Measurements from ENCODE around the gene AK4.

The AK4 gene

GRCh38 chr1:65148548-65149350 is 746 bp downstream of the AK4 start (continued):
- TF ChIP-seq ZNF341 (tag by site-specific recombination; IDR thresholded peaks at IDR 0.05; ENCODE audit: low read depth) (peak; percentile 71), SP2 (tag by site-specific recombination; IDR thresholded peaks at IDR 0.05) (peak; percentile 41), ZNF148 (tag by site-specific recombination; IDR thresholded peaks at IDR 0.05; ENCODE audit: borderline replicate concordance) (no peak), ZEB2 (tag by site-specific recombination; IDR thresholded peaks at IDR 0.05) (no peak; the same call in 1 of the 2 replicates), ZFP37 (tag by site-specific recombination; IDR thresholded peaks at IDR 0.05) (no peak), ZNF48 (tag by site-specific recombination; IDR thresholded peaks at IDR 0.05) (no peak), ZNF488 (tag by site-specific recombination; IDR thresholded peaks at IDR 0.05) (no peak), YY1 (tag by site-specific recombination; IDR thresholded peaks at IDR 0.05) (no peak; the same call in 1 of the 2 replicates), SCRT2 (tag by site-specific recombination; IDR thresholded peaks at IDR 0.05) (peak; percentile 98), ZNF23 (tag by site-specific recombination; IDR thresholded peaks at IDR 0.05; ENCODE audit: borderline replicate concordance) (no peak), SCRT1 (tag by site-specific recombination; IDR thresholded peaks at IDR 0.05; ENCODE audit: borderline replicate concordance) (peak; percentile 60; the same call in 1 of the 2 replicates), ZNF560 (tag by site-specific recombination; IDR thresholded peaks at IDR 0.05; ENCODE audit: borderline replicate concordance) (no peak), ZNF792 (tag by site-specific recombination; IDR thresholded peaks at IDR 0.05) (0 out of 2 replicates have a peak, but pooled peaks have one; percentile 21), ZNF37A (tag by site-specific recombination; IDR thresholded peaks at IDR 0.05) (no peak), ZNF621 (tag by site-specific recombination; IDR thresholded peaks at IDR 0.05) (no peak)
- TF ChIP-seq, protein P1, sequence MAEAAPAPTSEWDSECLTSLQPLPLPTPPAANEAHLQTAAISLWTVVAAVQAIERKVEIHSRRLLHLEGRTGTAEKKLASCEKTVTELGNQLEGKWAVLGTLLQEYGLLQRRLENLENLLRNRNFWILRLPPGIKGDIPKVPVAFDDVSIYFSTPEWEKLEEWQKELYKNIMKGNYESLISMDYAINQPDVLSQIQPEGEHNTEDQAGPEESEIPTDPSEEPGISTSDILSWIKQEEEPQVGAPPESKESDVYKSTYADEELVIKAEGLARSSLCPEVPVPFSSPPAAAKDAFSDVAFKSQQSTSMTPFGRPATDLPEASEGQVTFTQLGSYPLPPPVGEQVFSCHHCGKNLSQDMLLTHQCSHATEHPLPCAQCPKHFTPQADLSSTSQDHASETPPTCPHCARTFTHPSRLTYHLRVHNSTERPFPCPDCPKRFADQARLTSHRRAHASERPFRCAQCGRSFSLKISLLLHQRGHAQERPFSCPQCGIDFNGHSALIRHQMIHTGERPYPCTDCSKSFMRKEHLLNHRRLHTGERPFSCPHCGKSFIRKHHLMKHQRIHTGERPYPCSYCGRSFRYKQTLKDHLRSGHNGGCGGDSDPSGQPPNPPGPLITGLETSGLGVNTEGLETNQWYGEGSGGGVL (tag by site-specific recombination; IDR thresholded peaks at IDR 0.05): no peak; the same call in 1 of the 2 replicates
- TF ChIP-seq, protein P2, sequence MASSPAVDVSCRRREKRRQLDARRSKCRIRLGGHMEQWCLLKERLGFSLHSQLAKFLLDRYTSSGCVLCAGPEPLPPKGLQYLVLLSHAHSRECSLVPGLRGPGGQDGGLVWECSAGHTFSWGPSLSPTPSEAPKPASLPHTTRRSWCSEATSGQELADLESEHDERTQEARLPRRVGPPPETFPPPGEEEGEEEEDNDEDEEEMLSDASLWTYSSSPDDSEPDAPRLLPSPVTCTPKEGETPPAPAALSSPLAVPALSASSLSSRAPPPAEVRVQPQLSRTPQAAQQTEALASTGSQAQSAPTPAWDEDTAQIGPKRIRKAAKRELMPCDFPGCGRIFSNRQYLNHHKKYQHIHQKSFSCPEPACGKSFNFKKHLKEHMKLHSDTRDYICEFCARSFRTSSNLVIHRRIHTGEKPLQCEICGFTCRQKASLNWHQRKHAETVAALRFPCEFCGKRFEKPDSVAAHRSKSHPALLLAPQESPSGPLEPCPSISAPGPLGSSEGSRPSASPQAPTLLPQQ (tag by site-specific recombination; IDR thresholded peaks at IDR 0.05): no peak; the same call in 1 of the 2 replicates

DNA sequence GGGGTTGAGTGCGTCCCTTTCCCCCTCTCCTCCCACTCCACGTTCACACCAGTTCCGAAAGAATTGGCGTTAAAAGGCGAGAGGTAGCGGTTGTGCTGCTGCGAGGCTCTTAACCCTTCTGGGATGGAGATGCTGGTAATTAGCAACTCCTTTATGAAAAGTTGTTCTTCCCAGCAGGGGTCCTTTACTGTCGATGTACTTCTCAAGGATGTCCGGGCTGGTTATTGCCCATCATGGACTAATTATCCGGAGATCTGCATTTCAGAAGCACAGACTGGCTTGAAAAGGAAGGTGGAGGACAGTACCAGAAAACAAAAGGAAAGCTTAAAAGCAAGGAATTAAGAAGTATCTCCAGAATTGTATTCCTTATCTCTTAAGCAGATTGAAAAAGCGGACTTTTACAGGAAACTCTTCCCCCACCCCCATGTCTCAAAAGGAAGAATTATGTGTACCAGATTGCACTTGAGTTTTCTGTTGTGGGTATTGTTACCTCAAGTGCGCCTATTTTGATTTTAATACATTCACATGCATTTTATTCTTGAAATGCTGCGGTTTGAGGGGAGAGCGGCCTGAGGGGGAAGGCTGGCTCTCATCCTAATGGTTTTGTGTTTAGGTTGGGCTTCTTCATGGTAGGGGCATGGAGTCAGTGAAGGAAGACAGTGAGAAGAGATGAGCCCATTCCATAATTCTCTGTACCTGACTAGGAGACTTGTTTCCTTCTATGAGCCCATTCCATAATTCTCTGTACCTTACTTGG is 1.5 kb downstream of the AK4 start:
- peaks cover 6% of the 10 kb centered on the region; the same call in 1 of the 2 replicates for H3K4me1 ChIP-seq (ENCODE audit: control insufficient read depth, insufficient read depth, low read length)
- POLR2A ChIA-PET: interaction anchor here (1.4 kb wide), 1 partner anchor 10 kb away, joined by 4 read pairs; no protein-coding TSS in a partner anchor
- TF ChIP-seq ZNF354C (tag by site-specific recombination; IDR thresholded peaks at IDR 0.05; ENCODE audit: borderline replicate concordance, low read depth): no peak
- no peak for TF ChIP-seq ZNF561 (tag by site-specific recombination; IDR thresholded peaks at IDR 0.05; ENCODE audit: borderline replicate concordance)
- TF ChIP-seq SP7 (tag by site-specific recombination; IDR thresholded peaks at IDR 0.05): peak; percentile 48; the same call in 1 of the 2 replicates
- TF ChIP-seq ZNF18 (tag by site-specific recombination; IDR thresholded peaks at IDR 0.05): peak; percentile 98
- peak; percentile 76 for TF ChIP-seq ZBTB17 (tag by site-specific recombination; IDR thresholded peaks at IDR 0.05)
- TF ChIP-seq WT1 (tag by site-specific recombination; IDR thresholded peaks at IDR 0.05): peak; percentile 45; the same call in 1 of the 2 replicates
- TF ChIP-seq FEZF1 (tag by site-specific recombination; IDR thresholded peaks at IDR 0.05): peak; percentile 50
- peak; percentile 50; the same call in 1 of the 2 replicates for TF ChIP-seq ZNF394 (tag by site-specific recombination; IDR thresholded peaks at IDR 0.05; ENCODE audit: borderline replicate concordance)
- no peak for TF ChIP-seq ZNF830 (tag by site-specific recombination; IDR thresholded peaks at IDR 0.05; ENCODE audit: low read depth)
- 0 out of 2 replicates have a peak, but pooled peaks have one; percentile 11 for TF ChIP-seq ZBTB20 (tag by site-specific recombination; IDR thresholded peaks at IDR 0.05)

More for the DNA sequence above, 1.5 kb downstream of the AK4 start:
- H3K36me3 ChIP-seq (ENCODE audit: control insufficient read depth in 2 of 2, insufficient read depth in 1 of 2, low read length in 2 of 2): no peaks in the 10 kb centered on the region; a peak in 1 of 3 replicates
- no peaks in the 10 kb centered on the region for H3K9me3 ChIP-seq (ENCODE audit: control insufficient read depth, insufficient read depth, low read depth, low read length)
- peak overlapping the region; percentile 84 for H3K27ac ChIP-seq (ENCODE audit: extremely low read depth, low read depth, low read length)
- CTCF ChIA-PET: interaction anchor here (0.7 to 2.0 kb wide), 3 partner anchors 10 to 1592 kb away, joined by 3 to 7 read pairs (median 3); no protein-coding TSS in a partner anchor
- peak overlapping the region; percentile 82 for H3K4me3 ChIP-seq (ENCODE audit: low read depth, low read length)

All from HEK293 (cell line).